Mesodermal cell (in vitro differentiated cells): ENCODE measurements around the gene CUEDC1.

Experiments
- H3K27ac ChIP-seq: 2 replicates; pipeline ENCODE4 v1.7.0; 2013; ENCODE audit warnings: mild to moderate bottlenecking, low read depth, low read length, moderate library complexity; ENCODE audit not compliant: severe bottlenecking
- H3K36me3 ChIP-seq: 2 replicates; pipeline ENCODE4 v1.7.1; 2013; ENCODE audit warnings: mild to moderate bottlenecking, low read length, moderate library complexity; ENCODE audit not compliant: control insufficient read depth, insufficient read depth
- H3K4me1 ChIP-seq: one replicate; pipeline ENCODE4 v1.7.1; 2013; ENCODE audit warnings: mild to moderate bottlenecking, low read length; ENCODE audit not compliant: insufficient read depth, control insufficient read depth, poor library complexity, severe bottlenecking
- H3K4me3 ChIP-seq: 2 replicates; pipeline ENCODE4 v1.7.0; 2013; ENCODE audit warnings: low read length, control low read depth, mild to moderate bottlenecking; ENCODE audit not compliant: insufficient read depth, poor library complexity, severe bottlenecking; ENCODE audit errors: extremely low read depth
- H3K9me3 ChIP-seq: 2 replicates; pipeline ENCODE4 v1.7.1; 2013; ENCODE audit warnings: mild to moderate bottlenecking, low read length, moderate library complexity; ENCODE audit not compliant: control insufficient read depth
- WGBS, 2 experiments: methylation state at CpG; one replicate each; pipeline ENCODE4 v1.1.5; 2013; ENCODE audit warnings: missing lambda C conversion rate in 2 of 2; ENCODE audit not compliant: insufficient coverage in 2 of 2; 5-methylcytosine and 5-hydroxymethylcytosine counted together

Gene CUEDC1

DNA sequence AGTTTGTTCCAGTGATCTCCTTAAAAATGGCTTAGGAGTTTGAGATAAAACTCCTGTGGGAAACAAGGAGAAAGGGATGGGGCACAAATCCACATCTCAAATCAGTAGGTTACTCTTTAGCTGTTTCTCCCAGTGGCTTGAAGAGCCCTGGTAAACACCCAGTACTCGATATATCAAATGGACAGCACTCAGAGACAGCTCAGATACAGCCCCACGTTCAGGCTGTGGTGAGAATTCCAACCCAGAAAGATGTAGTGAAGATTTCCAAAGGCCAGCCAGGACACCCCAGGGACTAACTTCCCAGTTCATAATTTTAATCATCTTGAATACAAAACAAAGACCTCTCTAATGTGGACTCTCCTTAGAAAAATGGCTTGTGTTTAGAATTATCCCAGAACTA lies 39.2 kb upstream of the CUEDC1 start:
- H3K27ac ChIP-seq, result no peak overlapping the region
- no peak overlapping the region for H3K4me3 ChIP-seq
- WGBS, 2 experiments, result 83% methylated on average over 2 of the region's 2 CpGs; no CpG with 5 or more reads in 1 of the 2 experiments
- H3K4me1 ChIP-seq, result peaks cover 20% of the 10 kb centered on the region
- no peaks in the 10 kb centered on the region for H3K9me3 ChIP-seq
- peaks cover 28% of the 10 kb centered on the region for H3K36me3 ChIP-seq

DNA sequence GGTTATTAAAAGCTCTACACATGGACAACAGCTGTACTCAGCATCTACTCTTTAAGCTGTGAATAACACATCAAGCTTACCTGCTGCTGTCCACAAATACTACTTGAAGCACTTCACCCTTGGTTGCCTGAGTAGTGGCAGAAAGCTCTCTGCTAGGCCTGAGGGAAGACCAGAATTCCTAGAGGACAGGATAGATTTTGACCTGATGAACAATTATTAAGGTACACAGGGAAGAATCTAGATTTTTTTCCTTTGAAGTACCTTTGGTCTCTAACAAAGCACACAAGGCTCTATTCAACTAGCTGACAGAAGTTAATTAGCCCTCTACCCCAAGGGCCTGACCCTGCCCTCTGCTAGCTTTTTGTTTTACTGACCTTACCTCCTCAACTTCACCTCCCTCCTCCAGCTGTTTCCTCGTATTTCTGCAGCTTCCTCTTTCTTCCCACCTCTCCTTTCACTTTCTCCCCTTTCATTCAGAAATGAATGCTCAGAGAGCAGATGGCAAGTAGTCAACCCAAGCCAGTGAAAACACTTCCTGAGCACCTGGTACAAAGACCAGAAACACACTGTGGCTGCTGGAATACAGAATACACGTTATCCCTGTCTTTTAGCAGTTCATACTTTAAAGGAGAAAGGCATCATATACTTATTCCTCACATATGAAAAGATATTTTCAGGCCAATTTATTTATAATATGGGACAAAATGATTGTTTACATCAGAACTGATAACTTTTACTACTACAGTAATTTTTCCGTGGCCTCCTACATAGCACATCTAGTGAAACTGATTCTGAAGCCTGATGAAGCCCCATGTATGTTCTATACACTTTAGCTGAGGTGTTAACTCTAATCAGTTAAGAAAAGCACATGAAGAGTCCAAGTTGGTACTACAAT lies 38.5 kb upstream of the CUEDC1 start:
- H3K4me1 ChIP-seq, result peaks cover 27% of the 10 kb centered on the region

DNA sequence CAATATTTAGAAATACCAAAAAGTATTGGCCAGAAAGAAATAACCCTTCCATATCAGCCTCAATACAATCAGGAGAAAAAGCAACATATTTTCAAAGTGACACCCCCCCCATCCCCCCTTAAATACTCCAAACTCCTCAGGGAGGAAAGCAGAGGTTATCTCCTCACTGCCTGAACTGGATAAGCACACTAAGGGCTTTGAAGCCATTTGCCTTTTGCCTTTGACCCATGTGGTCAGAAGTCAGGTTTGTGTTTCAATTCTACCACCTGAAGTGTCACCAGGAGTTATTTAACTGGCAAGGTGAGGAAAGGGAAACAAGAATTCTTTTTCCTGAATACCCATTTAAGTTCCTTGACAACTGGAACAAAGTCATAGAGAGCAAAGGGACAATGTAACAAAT lies 36.3 kb upstream of the CUEDC1 start:
- Histone ChIP-seq H3K4me3 (no peak overlapping the region), H3K36me3 (peaks cover 4% of the 10 kb centered on the region), H3K27ac (no peak overlapping the region), H3K9me3 (no peaks in the 10 kb centered on the region), H3K4me1 (peaks cover 30% of the 10 kb centered on the region)

More for the DNA sequence above, 38.5 kb upstream of the CUEDC1 start:
- H3K36me3 ChIP-seq, result peaks cover 21% of the 10 kb centered on the region
- WGBS, 2 experiments, result 67 to 100% methylated on average over 1 to 2 of the region's 3 CpGs
- H3K4me3 ChIP-seq, result no peak overlapping the region
- H3K27ac ChIP-seq, result no peak overlapping the region
- no peaks in the 10 kb centered on the region for H3K9me3 ChIP-seq

DNA sequence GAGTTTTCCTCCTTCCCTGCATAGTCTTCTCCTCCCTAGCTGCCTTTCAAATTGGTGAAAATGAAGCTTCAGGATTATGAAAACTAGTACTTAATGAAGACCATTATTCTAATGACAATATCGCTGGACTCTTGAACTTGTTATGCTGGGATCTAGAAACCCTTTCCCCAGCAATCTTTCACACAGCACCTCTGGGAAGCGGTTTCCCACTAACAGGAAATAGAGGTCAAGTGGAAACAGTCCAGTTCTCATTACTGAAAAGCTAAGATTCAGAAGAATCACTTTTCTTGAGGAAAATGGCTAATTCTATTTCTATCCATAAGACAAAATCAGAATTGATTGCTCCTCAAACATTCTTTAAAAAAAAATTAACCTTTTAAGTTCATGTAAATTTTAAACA lies 34.8 kb upstream of the CUEDC1 start:
- Histone ChIP-seq H3K27ac (peak overlapping the region; percentile 36), H3K9me3 (no peaks in the 10 kb centered on the region), H3K36me3 (peaks cover 7% of the 10 kb centered on the region), H3K4me3 (no peak overlapping the region), H3K4me1 (peaks cover 40% of the 10 kb centered on the region)
- 100% methylated on average over 2 of the region's 2 CpGs; no CpG with 5 or more reads in 1 of the 2 experiments for WGBS, 2 experiments

DNA sequence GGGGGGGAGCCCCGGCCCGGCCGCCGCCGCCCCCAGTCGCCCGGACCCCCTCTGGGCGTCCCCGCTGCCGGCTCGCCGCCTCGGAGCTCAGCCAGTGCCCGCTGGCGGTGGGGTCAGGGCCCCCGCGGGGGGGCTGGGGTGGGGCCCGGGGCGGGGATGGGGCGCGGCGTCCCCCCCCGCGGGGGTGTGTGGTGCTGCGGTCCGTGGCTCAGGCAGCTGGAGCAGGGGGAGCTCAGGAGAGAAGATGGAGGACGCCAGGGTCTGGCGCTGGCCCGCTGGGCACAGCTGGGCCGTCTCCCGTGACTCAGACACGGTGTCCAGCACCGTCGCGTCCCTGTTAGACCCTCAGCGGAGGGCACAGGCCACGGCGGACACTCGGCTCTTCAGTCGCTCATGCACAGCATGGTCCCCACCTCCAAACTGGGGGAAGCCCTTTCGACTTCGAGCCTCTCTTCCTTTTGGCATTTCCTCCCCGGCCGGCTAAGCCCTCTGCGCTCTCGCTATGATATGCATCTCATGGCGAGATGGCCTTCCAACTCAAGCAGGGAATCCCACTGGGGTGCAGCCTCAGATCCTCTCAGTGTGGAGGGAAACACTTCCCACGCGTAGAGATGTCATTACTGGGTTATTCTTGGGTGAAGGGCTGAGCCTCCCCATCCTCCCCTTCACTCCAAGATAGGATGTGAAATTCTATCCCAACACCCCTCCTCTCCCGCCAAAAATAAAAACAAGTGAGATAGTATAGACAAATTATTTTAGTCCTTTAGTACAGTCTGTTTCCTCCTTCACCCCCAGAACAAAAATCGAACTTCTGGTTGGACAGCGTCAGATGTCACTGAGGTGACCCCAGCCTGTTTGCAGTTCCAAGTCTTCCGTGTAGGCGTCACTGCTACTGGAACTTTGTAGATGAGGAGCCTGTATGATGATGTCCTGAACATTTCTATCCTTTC lies 33.4 kb upstream of the CUEDC1 start:
- Histone ChIP-seq H3K27ac (peak overlapping the region; percentile 95), H3K4me3 (peak overlapping the region; percentile 82), H3K36me3 (peaks cover 17% of the 10 kb centered on the region), H3K4me1 (peaks cover 53% of the 10 kb centered on the region), H3K9me3 (no peaks in the 10 kb centered on the region)
- 2 to 7% methylated on average over 19 to 35 of the region's 54 CpGs for WGBS, 2 experiments

DNA sequence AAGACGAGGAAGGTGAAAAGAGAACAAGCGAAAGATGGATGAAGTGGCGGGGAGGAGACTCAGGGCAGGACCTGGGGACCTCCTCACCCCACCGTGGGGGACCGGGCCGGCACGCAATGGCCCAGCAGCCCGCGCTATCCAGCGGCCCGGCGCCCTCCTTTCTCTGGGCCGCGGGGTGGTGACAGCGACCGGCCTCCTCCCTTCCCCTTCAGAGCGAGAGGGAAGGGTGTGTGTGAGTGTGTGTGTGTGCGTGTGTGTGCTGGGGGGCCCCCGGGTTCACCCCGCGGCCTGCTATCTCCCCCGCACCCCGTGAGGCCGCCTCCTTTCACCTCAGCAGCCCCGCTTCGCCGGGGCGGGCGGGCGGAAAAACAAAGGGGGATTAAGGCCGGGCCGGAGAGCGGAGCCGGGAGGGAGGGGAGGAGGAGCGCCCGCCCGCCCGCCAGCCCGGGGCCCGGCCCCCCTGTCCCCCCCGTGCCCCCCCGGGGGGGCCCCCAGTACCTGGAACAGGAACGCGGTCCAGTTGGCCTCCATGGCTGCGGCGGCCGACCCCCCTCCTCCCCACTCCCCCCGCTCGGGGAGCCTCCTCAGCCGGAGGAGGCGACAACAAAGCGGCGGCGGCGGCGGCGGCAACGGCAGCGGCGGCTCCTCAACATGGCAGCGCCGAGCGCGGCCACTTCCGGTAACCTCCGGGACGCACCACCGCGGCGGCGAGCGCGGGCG lies 32.5 kb upstream of the CUEDC1 start, which contains the start of gene VEZF1:
Gene VEZF1, minus strand, starts transcription at position 674 of the 720 bp plus-strand sequence. Its CDS starts 143 bp downstream, at position 531.
- Histone ChIP-seq H3K4me1 (peaks cover 53% of the 10 kb centered on the region), H3K27ac (peak within 1 kb of the TSS; percentile 95), H3K9me3 (no peaks in the 10 kb centered on the region), H3K36me3 (peaks cover 25% of the 10 kb centered on the region), H3K4me3 (peak within 1 kb of the TSS; percentile 82)
- 0% methylated on average over 24 to 26 of the region's 74 CpGs for WGBS, 2 experiments

DNA sequence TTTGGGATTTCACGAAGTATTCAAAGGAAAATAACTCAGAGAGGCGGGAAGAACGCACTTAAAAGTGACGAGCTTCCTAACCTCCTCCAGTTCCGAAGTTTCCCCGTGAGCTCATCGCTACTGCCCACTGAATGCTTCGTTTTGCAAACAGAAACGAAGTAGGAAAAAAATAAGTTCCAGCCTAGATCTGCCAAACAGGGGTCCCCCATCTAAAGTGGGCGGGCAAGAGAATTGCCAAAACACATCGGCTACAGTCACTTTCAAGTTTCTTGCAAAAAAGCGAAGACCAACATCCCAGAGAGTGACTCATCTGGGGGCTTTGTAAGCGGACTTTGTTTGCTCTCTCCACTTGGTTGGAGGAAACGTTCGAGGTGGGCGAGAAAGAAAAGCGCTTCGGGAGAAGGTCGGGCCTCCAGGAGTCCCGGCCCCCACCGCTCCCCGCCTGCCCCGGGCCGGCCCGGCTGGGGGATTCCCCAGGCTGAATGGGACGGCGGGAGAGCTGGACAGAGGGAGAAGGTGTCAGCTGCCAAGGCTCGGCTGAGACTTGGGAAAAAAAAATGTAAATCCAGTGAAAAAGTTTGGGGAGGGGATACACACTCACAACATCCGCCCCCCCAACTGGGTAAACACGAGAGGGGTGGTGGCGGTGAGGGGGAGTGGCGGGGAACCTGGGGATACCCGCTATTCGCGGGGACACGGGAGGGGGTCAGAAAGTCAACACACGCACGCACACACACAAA lies 31.8 kb upstream of the CUEDC1 start:
- peak overlapping the region; percentile 82 for H3K4me3 ChIP-seq
- H3K36me3 ChIP-seq, result peaks cover 33% of the 10 kb centered on the region
- no peaks in the 10 kb centered on the region for H3K9me3 ChIP-seq
- WGBS, 2 experiments, result 0 to 1% methylated on average over 20 to 23 of the region's 38 CpGs
- H3K27ac ChIP-seq, result peak overlapping the region; percentile 95
- H3K4me1 ChIP-seq, result peaks cover 53% of the 10 kb centered on the region

DNA sequence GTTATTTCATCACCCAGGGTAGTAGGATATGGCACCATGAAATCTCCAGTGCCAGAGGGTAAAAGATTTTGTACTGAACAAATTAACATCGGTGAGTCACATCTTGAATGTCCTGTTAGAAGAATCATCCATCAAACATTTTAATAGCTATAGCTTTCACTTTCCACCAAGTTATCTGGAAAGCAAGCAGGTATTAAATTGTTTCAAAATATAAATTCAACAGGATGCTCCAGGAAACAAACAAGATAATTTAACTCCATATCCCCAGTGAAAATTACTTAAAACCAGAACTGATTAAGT lies 30.4 kb upstream of the CUEDC1 start:
- peak overlapping the region; percentile 59 for H3K27ac ChIP-seq
- no CpG with 5 or more reads among the region's 1 CpG for WGBS, 2 experiments
- peak overlapping the region; percentile 24 for H3K4me3 ChIP-seq

DNA sequence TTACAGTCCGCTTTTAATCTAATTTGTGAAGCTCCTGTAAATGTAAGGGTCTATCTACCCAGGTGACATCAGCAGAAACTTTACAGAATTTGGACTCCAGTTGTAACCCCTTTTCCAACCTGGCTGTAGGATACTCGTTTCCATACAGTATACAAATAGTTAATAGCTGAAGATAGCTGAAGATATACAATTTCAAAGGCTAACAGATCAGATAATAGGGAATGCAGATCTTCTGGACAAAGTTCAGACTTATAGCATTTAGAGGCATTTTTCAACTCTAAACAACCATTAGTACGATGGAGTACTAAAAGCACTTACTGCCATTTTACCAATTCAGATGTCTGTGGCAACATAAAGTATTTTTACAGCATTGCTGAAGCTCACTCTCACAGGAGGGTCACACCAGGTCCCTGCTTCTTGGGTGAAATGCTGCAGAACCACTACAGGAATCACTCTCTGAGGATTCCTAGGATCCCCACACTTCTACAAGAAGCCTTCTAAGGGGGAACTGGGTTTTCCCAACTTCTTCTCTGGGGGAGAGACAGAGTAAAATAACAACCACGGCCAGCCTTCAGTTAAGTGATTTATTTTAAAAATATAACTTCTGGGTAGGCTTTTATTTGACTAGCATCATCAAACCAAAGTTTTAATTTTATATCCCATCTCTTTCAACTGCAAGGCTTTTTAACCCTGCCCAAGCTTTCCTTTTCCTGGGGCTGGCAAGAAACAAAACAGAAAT lies 29.9 kb upstream of the CUEDC1 start:
- H3K27ac ChIP-seq, result peak overlapping the region; percentile 59
- peak overlapping the region; percentile 24 for H3K4me3 ChIP-seq
- H3K9me3 ChIP-seq, result no peaks in the 10 kb centered on the region
- peaks cover 40% of the 10 kb centered on the region for H3K4me1 ChIP-seq
- peaks cover 45% of the 10 kb centered on the region for H3K36me3 ChIP-seq
- 50 to 85% methylated on average over 1 to 2 of the region's 4 CpGs for WGBS, 2 experiments

More for the DNA sequence above, 30.4 kb upstream of the CUEDC1 start:
- H3K9me3 ChIP-seq, result no peaks in the 10 kb centered on the region
- peaks cover 40% of the 10 kb centered on the region for H3K36me3 ChIP-seq
- H3K4me1 ChIP-seq, result peaks cover 44% of the 10 kb centered on the region
